ENCODE measurements around the gene TM6SF1.
A peak's percentile ranks its signal among the peaks of the same experiment; 100 is the strongest.

Gene TM6SF1

DNA sequence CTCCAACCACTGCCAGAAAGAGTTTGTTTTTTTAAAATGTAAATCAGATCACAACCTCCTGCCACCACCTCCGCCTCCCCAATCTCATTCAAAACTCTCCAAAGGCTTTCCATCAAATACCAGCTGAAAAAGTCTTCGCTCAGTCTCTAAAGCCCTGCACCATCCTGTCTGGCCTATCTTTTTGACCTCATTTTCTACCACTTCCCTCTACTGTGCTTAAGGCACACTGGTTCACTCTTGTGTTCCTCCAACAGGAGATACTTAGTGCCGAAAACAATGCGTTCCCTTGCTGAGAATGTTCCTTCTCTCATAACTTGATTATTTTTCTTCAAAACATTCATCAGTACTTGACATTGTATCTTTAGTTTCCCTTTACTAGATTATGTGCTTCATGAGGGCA, 43.9 kb upstream of the TM6SF1 start:
- Histone ChIP-seq H3K9ac (ENCODE audit: low read length) (peak overlapping the region; percentile 90), H3K27me3 (ENCODE audit: low read depth, low read length) (no peaks in the 10 kb centered on the region), H3K27ac (ENCODE audit: low read length) (peak overlapping the region; percentile 86), H3K36me3 (replicated peaks; ENCODE audit: low read depth, low read length) (peaks cover 21% of the 10 kb centered on the region), H3K4me2 (ENCODE audit: low read length) (peak overlapping the region; percentile 97), H2AFZ (ENCODE audit: low read depth, low read length) (no peak overlapping the region), H3K4me3 (ENCODE audit: low read length) (peak overlapping the region; percentile 84), H3K79me2 (ENCODE audit: low read length) (peaks cover 85% of the 10 kb centered on the region), H4K20me1 (ENCODE audit: insufficient read depth, low read length) (peaks cover 65% of the 10 kb centered on the region), H3K9me3 (ENCODE audit: insufficient read depth, low read length) (no peaks in the 10 kb centered on the region), H3K4me1 (ENCODE audit: low read length) (peaks cover 55% of the 10 kb centered on the region)
- TF ChIP-seq CTCF (IDR thresholded peaks at IDR 0.05; ENCODE audit: low read depth, low read length) (no peak), EZH2phosphoT487 (IDR thresholded peaks at IDR 0.05; ENCODE audit: low read depth) (no peak)

- H3K4me1 ChIP-seq (ENCODE audit: low read length) = peaks cover 55% of the 10 kb centered on the region
- peak overlapping the region; percentile 97 for H3K4me2 ChIP-seq (ENCODE audit: low read length)
- peak overlapping the region; percentile 90 for H3K9ac ChIP-seq (ENCODE audit: low read length)
- H3K9me3 ChIP-seq (ENCODE audit: insufficient read depth, low read length) = no peaks in the 10 kb centered on the region
- peaks cover 52% of the 10 kb centered on the region for H4K20me1 ChIP-seq (ENCODE audit: insufficient read depth, low read length)
- H3K79me2 ChIP-seq (ENCODE audit: low read length) = peaks cover 72% of the 10 kb centered on the region
- H3K36me3 ChIP-seq (replicated peaks; ENCODE audit: low read depth, low read length) = peaks cover 21% of the 10 kb centered on the region
- H3K27ac ChIP-seq (ENCODE audit: low read length) = peak overlapping the region; percentile 86
- no peaks in the 10 kb centered on the region for H3K27me3 ChIP-seq (ENCODE audit: low read depth, low read length)
- H2AFZ ChIP-seq (ENCODE audit: low read depth, low read length) = no peak overlapping the region
- TF ChIP-seq EZH2phosphoT487 (IDR thresholded peaks at IDR 0.05; ENCODE audit: low read depth) (no peak), CTCF (IDR thresholded peaks at IDR 0.05; ENCODE audit: low read depth, low read length) (no peak)
- H3K4me3 ChIP-seq (ENCODE audit: low read length) = peak overlapping the region; percentile 84
Observed at GRCh38 chr15:83064859-83065258, 42.6 kb upstream of the TM6SF1 start.

- peaks cover 21% of the 10 kb centered on the region for H3K36me3 ChIP-seq (replicated peaks; ENCODE audit: low read depth, low read length)
- TF ChIP-seq EZH2phosphoT487 (IDR thresholded peaks at IDR 0.05; ENCODE audit: low read depth) (no peak), CTCF (IDR thresholded peaks at IDR 0.05; ENCODE audit: low read depth, low read length) (no peak)
- H3K27ac ChIP-seq (ENCODE audit: low read length) = peak overlapping the region; percentile 86
- peak overlapping the region; percentile 84 for H3K4me3 ChIP-seq (ENCODE audit: low read length)
- peaks cover 55% of the 10 kb centered on the region for H3K4me1 ChIP-seq (ENCODE audit: low read length)
- H3K4me2 ChIP-seq (ENCODE audit: low read length) = peak overlapping the region; percentile 97
- no peak overlapping the region for H2AFZ ChIP-seq (ENCODE audit: low read depth, low read length)
- H3K9me3 ChIP-seq (ENCODE audit: insufficient read depth, low read length) = no peaks in the 10 kb centered on the region
- H3K79me2 ChIP-seq (ENCODE audit: low read length) = peaks cover 66% of the 10 kb centered on the region
- peaks cover 51% of the 10 kb centered on the region for H4K20me1 ChIP-seq (ENCODE audit: insufficient read depth, low read length)
- no peaks in the 10 kb centered on the region for H3K27me3 ChIP-seq (ENCODE audit: low read depth, low read length)
- peak overlapping the region; percentile 90 for H3K9ac ChIP-seq (ENCODE audit: low read length)
Observed at GRCh38 chr15:83065431-83065830, 42.0 kb upstream of the TM6SF1 start.

- H3K27ac ChIP-seq (ENCODE audit: low read length) = peak overlapping the region; percentile 86
Observed at GRCh38 chr15:83066034-83066733, 41.3 kb upstream of the TM6SF1 start.

More at GRCh38 chr15:83066034-83066733, 41.3 kb upstream of the TM6SF1 start:
- no peaks in the 10 kb centered on the region for H3K9me3 ChIP-seq (ENCODE audit: insufficient read depth, low read length)
- peak overlapping the region; percentile 84 for H3K4me3 ChIP-seq (ENCODE audit: low read length)
- H3K4me2 ChIP-seq (ENCODE audit: low read length) = peak overlapping the region; percentile 97
- no peak overlapping the region for H2AFZ ChIP-seq (ENCODE audit: low read depth, low read length)
- no peaks in the 10 kb centered on the region for H3K27me3 ChIP-seq (ENCODE audit: low read depth, low read length)
- TF ChIP-seq CTCF (IDR thresholded peaks at IDR 0.05; ENCODE audit: low read depth, low read length) (no peak), EZH2phosphoT487 (IDR thresholded peaks at IDR 0.05; ENCODE audit: low read depth) (no peak)
- H3K79me2 ChIP-seq (ENCODE audit: low read length) = peaks cover 59% of the 10 kb centered on the region
- H4K20me1 ChIP-seq (ENCODE audit: insufficient read depth, low read length) = peaks cover 46% of the 10 kb centered on the region
- peak overlapping the region; percentile 90 for H3K9ac ChIP-seq (ENCODE audit: low read length)
- peaks cover 55% of the 10 kb centered on the region for H3K4me1 ChIP-seq (ENCODE audit: low read length)
- H3K36me3 ChIP-seq (replicated peaks; ENCODE audit: low read depth, low read length) = peaks cover 17% of the 10 kb centered on the region

Data from OCI-LY3 (cell line).